ENCODE results near the gene PKDCC.

GRCh38 chr2:42085706-42086487 lies 38.1 kb downstream of the PKDCC start:
- TF ChIP-seq CTCF (IDR thresholded peaks at IDR 0.05) (no peak), EP300 (IDR thresholded peaks at IDR 0.05) (no peak)

Measured in suprapubic skin (tissue), 3 donors.